ENCODE data around the gene CHPT1. TPM values are rescaled to one million over a fixed set of nuclear protein-coding genes. Genes with fewer than 3 reads are reported as not detected.

The CHPT1 gene
- total and polyA plus RNA-seq, 2 of the 13 experiments (the other 11 are each of a cell fraction or from before 2014, with no cell fraction given) = 117 to 178 TPM

DNA sequence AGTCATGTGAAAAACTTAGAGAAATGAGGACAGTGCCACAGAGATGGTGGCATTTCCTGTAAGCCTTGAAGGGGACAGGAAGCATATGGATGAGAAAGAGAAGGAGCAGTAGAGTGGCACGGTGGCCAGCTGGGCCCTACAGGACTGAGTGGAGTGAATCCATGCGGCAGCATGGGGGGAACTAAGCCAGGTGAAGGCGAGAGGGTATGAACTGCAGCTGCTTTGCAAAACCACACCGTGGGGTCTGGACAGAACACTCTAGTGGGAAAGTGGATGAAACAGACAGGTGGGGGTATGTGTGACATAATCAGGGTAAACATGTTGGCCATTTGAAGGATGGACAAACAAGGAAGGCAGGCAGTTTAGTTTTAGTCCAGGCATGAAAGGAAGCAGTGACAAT, 52.2 kb downstream of the CHPT1 start:
- Histone ChIP-seq H3K9me3 (ENCODE audit: low read length) (no peaks in the 10 kb centered on the region), H3K4me3 (replicated peaks in 1 of 3; ENCODE audit: insufficient read depth in 1 of 3, low read depth in 2 of 3, low read length in 3 of 3) (no peak overlapping the region), H4K20me1 (ENCODE audit: insufficient read depth, low read length) (no peaks in the 10 kb centered on the region), H2AFZ (ENCODE audit: low read length) (no peak overlapping the region), H3K27ac (ENCODE audit: extremely low read length, insufficient read depth, low read length) (no peak overlapping the region), H3K4me1 (ENCODE audit: insufficient read depth, low read length) (peaks cover 5% of the 10 kb centered on the region; the same call in 1 of the 2 replicates), H3K27me3 (ENCODE audit: control insufficient read depth in 1 of 2, insufficient read depth in 2 of 2, low read length in 2 of 2) (no peaks in the 10 kb centered on the region), H3K4me2 (ENCODE audit: low read depth, low read length) (no peak overlapping the region), H3K79me2 (ENCODE audit: insufficient read depth, low read length) (no peaks in the 10 kb centered on the region), H3K9ac (ENCODE audit: insufficient read depth, low read depth, low read length) (no peak overlapping the region), H3K36me3 (replicated peaks in 1 of 2; ENCODE audit: control insufficient read depth in 1 of 2, insufficient read depth in 2 of 2, low read length in 2 of 2) (peaks cover 3 to 17% of the 10 kb centered on the region in 2 experiments; a peak in 4 of 5 replicates)
- DNase-seq (ENCODE audit: low spot score) (no peak), ATAC-seq (peak; percentile 52), FAIRE-seq (no peak)
- intact Hi-C loops (cut with micrococcal nuclease; ENCODE audit: unreplicated experiment) = no loop called here
- no TSS peak for BruUV-seq (replicated peaks)
- in situ Hi-C loops (cut with HindIII; ENCODE audit: extremely low pct_ligation_motif_present, low pct_unique_long_range_greater_than_20kb) = loop anchor here (25.0 kb wide), 1 partner anchor 337 kb away; the partner anchor contains the start of gene ARL1
- ChIA-PET POLR2A (no interaction called here), CTCF (ENCODE audit: low intra/inter-chr PET ratio, low total read pairs) (no interaction called here)
- WGBS (ENCODE audit: low lambda C conversion rate) = 90% methylated on average over 4 of the region's 4 CpGs
- TF ChIP-seq ZFP1 (CRISPR knock-in tag; IDR thresholded peaks at IDR 0.05) (no peak), ZNF674 (CRISPR knock-in tag; IDR thresholded peaks at IDR 0.05; ENCODE audit: low read depth) (no peak), ZNF556 (CRISPR knock-in tag; IDR thresholded peaks at IDR 0.05; ENCODE audit: borderline replicate concordance) (no peak), SIN3B (IDR thresholded peaks at IDR 0.05; ENCODE audit: low read length) (no peak), HNRNPUL1 (IDR thresholded peaks at IDR 0.05; ENCODE audit: low read depth, low read length) (no peak), UBTF (CRISPR knock-in tag; IDR thresholded peaks at IDR 0.05) (no peak), RNF2 (conservative IDR thresholded peaks at IDR 0.05; ENCODE audit: low read depth) (no peak), SNAI1 (CRISPR knock-in tag; IDR thresholded peaks at IDR 0.05; ENCODE audit: borderline replicate concordance) (no peak), NR2F6 (IDR thresholded peaks at IDR 0.05) (no peak), NR2F6 (CRISPR knock-in tag; IDR thresholded peaks at IDR 0.05) (no peak), KDM2A (CRISPR knock-in tag; IDR thresholded peaks at IDR 0.05; ENCODE audit: borderline replicate concordance, low read depth) (peak; percentile 19; the same call in 1 of the 2 replicates), ZNF672 (CRISPR knock-in tag; IDR thresholded peaks at IDR 0.05) (no peak), POLR2G (IDR thresholded peaks at IDR 0.05; ENCODE audit: low read depth, low read length) (peak; percentile 50), ZNF124 (CRISPR knock-in tag; IDR thresholded peaks at IDR 0.05) (no peak), ZNF574 (CRISPR knock-in tag; IDR thresholded peaks at IDR 0.05) (peak; percentile 27; the same call in 1 of the 2 replicates), FOXM1 (CRISPR knock-in tag; IDR thresholded peaks at IDR 0.05) (no peak), MATR3 (CRISPR knock-in tag; IDR thresholded peaks at IDR 0.05) (no peak), SOX6 (IDR thresholded peaks at IDR 0.05) (no peak), SOX6 (CRISPR knock-in tag; IDR thresholded peaks at IDR 0.05) (no peak), THAP11 (CRISPR knock-in tag; IDR thresholded peaks at IDR 0.05) (no peak), FOXA3 (CRISPR knock-in tag; IDR thresholded peaks at IDR 0.05) (0 out of 2 replicates have a peak, but pooled peaks have one; percentile 33)
- TF ChIP-seq, protein P1, sequence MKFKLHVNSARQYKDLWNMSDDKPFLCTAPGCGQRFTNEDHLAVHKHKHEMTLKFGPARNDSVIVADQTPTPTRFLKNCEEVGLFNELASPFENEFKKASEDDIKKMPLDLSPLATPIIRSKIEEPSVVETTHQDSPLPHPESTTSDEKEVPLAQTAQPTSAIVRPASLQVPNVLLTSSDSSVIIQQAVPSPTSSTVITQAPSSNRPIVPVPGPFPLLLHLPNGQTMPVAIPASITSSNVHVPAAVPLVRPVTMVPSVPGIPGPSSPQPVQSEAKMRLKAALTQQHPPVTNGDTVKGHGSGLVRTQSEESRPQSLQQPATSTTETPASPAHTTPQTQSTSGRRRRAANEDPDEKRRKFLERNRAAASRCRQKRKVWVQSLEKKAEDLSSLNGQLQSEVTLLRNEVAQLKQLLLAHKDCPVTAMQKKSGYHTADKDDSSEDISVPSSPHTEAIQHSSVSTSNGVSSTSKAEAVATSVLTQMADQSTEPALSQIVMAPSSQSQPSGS (CRISPR knock-in tag; IDR thresholded peaks at IDR 0.05) = no peak
